GM19455 (cell line): ENCODE measurements around the gene IL12RB1.
"Not testable (repeated sequence)": the region's sequence is repeated elsewhere in the genome, so short reads cannot be mapped to it uniquely, and the experiment has no call there.

Experiments
- ATAC-seq: cut with Tn5 transposase; IDR thresholded peaks from one replicate; pipeline ENCODE4 v1.9.1; 2021; ENCODE audit not compliant: unreplicated experiment

The IL12RB1 gene

GRCh38 chr19:18051887-18052286 is 34.8 kb downstream of the IL12RB1 start:
- no peak for ATAC-seq

GRCh38 chr19:18049385-18049784 is 37.3 kb downstream of the IL12RB1 start:
- ATAC-seq = no peak

- no peak for ATAC-seq
Measured at GRCh38 chr19:18046059-18046718, 40.5 kb downstream of the IL12RB1 start.

- peak; percentile 12 for ATAC-seq
Measured at GRCh38 chr19:18045307-18046050, 41.3 kb downstream of the IL12RB1 start.

- ATAC-seq = peak; percentile 86
Measured at GRCh38 chr19:18044825-18045304, 41.9 kb downstream of the IL12RB1 start.

GRCh38 chr19:18043676-18044075 is 43.1 kb downstream of the IL12RB1 start:
- ATAC-seq = no peak

GRCh38 chr19:18041054-18041453 is 45.7 kb downstream of the IL12RB1 start:
- no peak for ATAC-seq

- not testable (repeated sequence) for ATAC-seq
Measured at GRCh38 chr19:18032102-18032501, 54.6 kb downstream of the IL12RB1 start.

- ATAC-seq = not testable (repeated sequence)
Measured at GRCh38 chr19:18031401-18031800, 55.3 kb downstream of the IL12RB1 start.

- no peak for ATAC-seq
Measured at GRCh38 chr19:18029617-18030338, 57.0 kb downstream of the IL12RB1 start.

GRCh38 chr19:18027151-18027550 is 59.6 kb downstream of the IL12RB1 start:
- no peak for ATAC-seq

GRCh38 chr19:18023622-18024251 is 63.0 kb downstream of the IL12RB1 start:
- no peak for ATAC-seq

GRCh38 chr19:18021121-18021755 is 65.5 kb downstream of the IL12RB1 start:
- no peak for ATAC-seq

- ATAC-seq = no peak
Measured at GRCh38 chr19:18020212-18021085, 66.3 kb downstream of the IL12RB1 start.

GRCh38 chr19:18017275-18018083 is 69.3 kb downstream of the IL12RB1 start:
- no peak for ATAC-seq

- ATAC-seq = no peak
Measured at GRCh38 chr19:18016209-18016910, 70.4 kb downstream of the IL12RB1 start.

GRCh38 chr19:18014197-18014596 is 72.5 kb downstream of the IL12RB1 start:
- no peak for ATAC-seq
